T1000 (cell line): ENCODE results near the gene DNAH2.
A peak's percentile ranks its signal among the peaks of the same experiment; 100 is the strongest.

ENCODE experiments used
- DNase-seq: peaks from one replicate; lab custom pipeline; 2025; ENCODE audit warnings: mixed read lengths; lab: John Stamatoyannopoulos, UW

DNAH2 gene

GRCh38 chr17:7839190-7839875, 121.8 kb downstream of the DNAH2 start:
- DNase-seq = no peak

- no peak for DNase-seq
Observed at GRCh38 chr17:7839876-7840261, 122.3 kb downstream of the DNAH2 start.

- DNase-seq = no peak
Observed at GRCh38 chr17:7840441-7840840, 122.9 kb downstream of the DNAH2 start.

- DNase-seq = no peak
Observed at GRCh38 chr17:7840875-7841274, 123.3 kb downstream of the DNAH2 start.

- peak; percentile 86 for DNase-seq
Observed at GRCh38 chr17:7841396-7841914, 123.9 kb downstream of the DNAH2 start.

GRCh38 chr17:7841915-7842379, 124.4 kb downstream of the DNAH2 start:
- peak; percentile 86 for DNase-seq

- peak; percentile 83 for DNase-seq
Observed at GRCh38 chr17:7842380-7843256, 125.1 kb downstream of the DNAH2 start.

GRCh38 chr17:7843257-7843535, 125.7 kb downstream of the DNAH2 start:
- DNase-seq = no peak

- peak; percentile 41 for DNase-seq
Observed at GRCh38 chr17:7843536-7844291, 126.2 kb downstream of the DNAH2 start.

- DNase-seq = peak; percentile 88
Observed at GRCh38 chr17:7844292-7845154, 127.0 kb downstream of the DNAH2 start.

- no peak for DNase-seq
Observed at GRCh38 chr17:7845359-7846062, 128.0 kb downstream of the DNAH2 start.

- no peak for DNase-seq
Observed at GRCh38 chr17:7846063-7846735, 128.7 kb downstream of the DNAH2 start.

- DNase-seq = no peak
Observed at GRCh38 chr17:7846765-7847661, 129.5 kb downstream of the DNAH2 start.

- DNase-seq = no peak
Observed at GRCh38 chr17:7848131-7848579, 130.6 kb downstream of the DNAH2 start.

- DNase-seq = no peak
Observed at GRCh38 chr17:7848739-7849129, 131.2 kb downstream of the DNAH2 start.

- no peak for DNase-seq
Observed at GRCh38 chr17:7849130-7849750, 131.7 kb downstream of the DNAH2 start.

- no peak for DNase-seq
Observed at GRCh38 chr17:7849751-7850504, 132.4 kb downstream of the DNAH2 start.
